GM12872 (cell line): Measurements from ENCODE around the gene HOXB5.

Source experiments
- CTCF ChIP-seq: IDR thresholded peaks from 3 replicates; pipeline ENCODE4 v1.5.1; 2011; ENCODE audit warnings: low read depth, mild to moderate bottlenecking, low read length, moderate library complexity; ENCODE audit not compliant: insufficient read depth

Gene HOXB5

GRCh38 chr17:48622857-48623256 lies 29.3 kb upstream of the HOXB5 start:
- no peak for TF ChIP-seq CTCF

GRCh38 chr17:48621410-48622392 lies 28.1 kb upstream of the HOXB5 start:
- TF ChIP-seq CTCF, result no peak

GRCh38 chr17:48620461-48621139 lies 27.0 kb upstream of the HOXB5 start:
- TF ChIP-seq CTCF, result no peak

DNA sequence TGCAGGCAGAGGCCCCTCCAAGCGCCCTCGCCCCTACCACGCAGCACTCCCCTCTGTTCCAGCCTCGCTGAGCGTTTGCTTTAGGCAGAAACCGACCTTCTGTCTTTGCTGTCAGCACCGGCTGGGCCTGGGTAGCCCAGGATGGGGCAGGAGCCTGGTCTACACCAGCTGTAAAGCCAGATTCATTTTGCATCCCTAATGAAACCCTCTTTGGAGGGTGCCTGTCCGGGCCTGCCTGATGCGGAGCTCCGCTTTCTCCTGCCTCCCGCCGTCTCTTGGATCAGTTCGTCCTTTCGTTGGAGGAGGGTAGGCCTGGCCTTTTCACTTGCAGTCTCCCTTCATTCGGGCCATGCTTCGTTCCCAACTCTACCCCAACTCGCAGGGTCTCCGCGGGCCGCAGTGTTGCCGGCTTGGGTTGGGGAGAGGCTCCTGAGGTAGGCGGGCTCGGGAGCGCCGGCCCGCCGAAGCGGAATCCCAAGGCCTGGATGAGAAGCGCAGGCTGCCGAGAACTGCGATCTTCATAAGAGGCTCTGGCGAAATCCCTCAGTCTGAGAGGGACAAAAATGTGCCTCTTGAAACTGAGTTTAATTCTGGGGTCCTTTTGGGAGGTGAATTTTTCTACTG lies 26.4 kb upstream of the HOXB5 start:
- no peak for TF ChIP-seq CTCF

GRCh38 chr17:48618256-48618896 lies 24.8 kb upstream of the HOXB5 start:
- peak; percentile 88 for TF ChIP-seq CTCF

DNA sequence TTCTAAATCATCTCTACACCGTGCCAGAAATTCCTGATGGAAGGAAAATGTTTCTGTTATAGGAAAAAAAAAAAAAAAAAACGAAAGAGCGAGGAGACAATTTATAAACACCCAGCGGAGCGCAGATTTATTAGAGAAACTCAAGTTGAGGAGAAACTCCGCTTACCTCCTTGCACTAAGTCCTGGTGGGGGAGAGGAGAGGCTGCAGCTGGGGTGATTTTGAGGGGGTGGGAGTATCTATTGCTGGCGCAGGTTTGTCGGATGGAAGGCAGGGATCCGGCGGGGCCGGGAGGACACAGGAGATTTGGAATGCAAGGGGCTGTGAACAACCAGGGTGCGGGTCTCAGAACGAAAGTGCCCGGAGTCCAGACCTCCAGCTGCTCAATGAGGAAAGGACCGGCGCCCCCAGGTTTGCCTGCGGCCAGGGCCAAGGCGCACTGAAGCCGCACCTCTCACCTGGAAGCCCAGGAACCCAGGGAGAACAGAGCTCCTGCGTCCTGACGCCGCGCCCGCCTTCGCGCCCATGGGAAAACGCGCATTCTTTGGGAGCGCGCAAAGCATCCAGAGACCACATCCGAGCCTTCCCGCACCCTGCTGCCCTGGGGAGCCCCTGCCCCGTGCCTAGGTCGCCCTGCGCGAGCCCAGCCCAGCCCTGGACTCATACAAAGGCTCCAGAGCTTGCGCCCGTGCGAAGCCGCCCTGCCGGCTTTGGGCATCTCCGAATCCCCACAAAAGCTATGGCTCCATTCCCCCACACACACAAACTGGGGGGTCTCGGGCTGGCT lies 24.1 kb upstream of the HOXB5 start:
- TF ChIP-seq CTCF, result no peak
